Prostate gland (tissue), 2 donors: ENCODE measurements around the gene ORC4. TPM values are rescaled to one million over a fixed set of nuclear protein-coding genes. Genes with fewer than 3 reads are reported as not detected.

Experiments
- DNase-seq: peaks from one replicate; pipeline ENCODE4 v3.0.0-alpha.2; 2019; ENCODE audit warnings: low spot score
- H3K27ac ChIP-seq, 2 donors: fragments of 200-600 bp; sonication (generic); 2 replicates each; pipeline ENCODE4 v1.5.1; 2017 to 2019
- H3K27me3 ChIP-seq: fragments of 200-600 bp; sonication (generic); replicated peaks from 2 replicates; pipeline ENCODE4 v1.5.1; 2019; ENCODE audit not compliant: insufficient read depth
- H3K36me3 ChIP-seq, 2 donors: fragments of 200-600 bp; sonication (generic); 1 replicate in 1 of 2; 2 replicates in 1 of 2; pipeline versions ENCODE4 v1.5.1 to v1.8.1; 2017 to 2019
- H3K4me1 ChIP-seq: fragments of 200-600 bp; sonication (generic); replicated peaks from 2 replicates; pipeline ENCODE4 v1.5.1; 2019
- H3K4me3 ChIP-seq, 2 donors: fragments of 200-600 bp; sonication (generic); 2 replicates each; pipeline ENCODE4 v1.5.1; 2017 to 2019
- H3K9me3 ChIP-seq: fragments of 200-600 bp; sonication (generic); 2 replicates; pipeline ENCODE4 v1.5.1; 2017
- CTCF ChIP-seq, 4 experiments: fragments of 200-600 bp in 2 of 4; fragments of 450-650 bp in 2 of 4; sonication (generic) in 2 of 4; IDR thresholded peaks; 1 replicate in 3 of 4; 2 replicates in 1 of 4; pipeline ENCODE4 v1.5.1; 2016 to 2019; ENCODE audit warnings: antibody characterized with exemption in 4 of 4, mild to moderate bottlenecking in 2 of 4, moderate library complexity in 2 of 4
- POLR2A ChIP-seq: fragments of 450-650 bp; IDR thresholded peaks from one replicate; pipeline ENCODE4 v1.6.1; 2016; ENCODE audit warnings: antibody characterized with exemption, mild to moderate bottlenecking
- POLR2AphosphoS5 ChIP-seq: sonication (generic); formaldehyde crosslinking; IDR thresholded peaks from one replicate; pipeline ENCODE4 v1.6.1; 2017; ENCODE audit warnings: antibody characterized with exemption
- WGBS: methylation state at CpG from one replicate; pipeline ENCODE4 v1.1.5; 2018; 5-methylcytosine and 5-hydroxymethylcytosine counted together
- intact Hi-C: fragments of 100-400 bp; cut with DNase I; formaldehyde crosslinking; loops from one replicate; pipeline ENCODE4 v1.14.2; 2022
- total RNA-seq, 2 donors: library from RNA; depleted of rRNA; stranded (reverse); fragments of >200 nt; gene quantifications; one replicate each; pipeline ENCODE4 v1.1.0, GENCODE V29; 2016

Gene ORC4
- total RNA-seq, 2 donors from 2014 or later, result 62.0 to 88.3 TPM

GRCh38 chr2:147917161-147917560 is 103.4 kb downstream of the ORC4 start:
- Histone ChIP-seq H3K4me1 (no peaks in the 10 kb centered on the region), H3K27me3 (no peaks in the 10 kb centered on the region), H3K27ac (no peak overlapping the region), H3K9me3 (no peaks in the 10 kb centered on the region), H3K4me3 (no peak overlapping the region), H3K36me3 (no peaks in the 10 kb centered on the region)
- no peak for DNase-seq
- WGBS, result 49% methylated on average over 4 of the region's 4 CpGs
- TF ChIP-seq POLR2AphosphoS5 (no peak), CTCF (IDR thresholded peaks at IDR 0.05) (no peak), POLR2A (no peak)
- intact Hi-C loops, result loop anchor here (10.0 kb wide), 3 partner anchors 72 to 1182 kb away; partner anchors contain the start of gene ACVR2A

- intact Hi-C loops, result loop anchor here (10.0 kb wide), 3 partner anchors 72 to 1182 kb away; partner anchors contain the start of gene ACVR2A
- no peak for DNase-seq
- Histone ChIP-seq H3K27me3 (no peaks in the 10 kb centered on the region), H3K27ac (no peak overlapping the region), H3K9me3 (no peaks in the 10 kb centered on the region), H3K36me3 (no peaks in the 10 kb centered on the region), H3K4me3 (no peak overlapping the region), H3K4me1 (no peaks in the 10 kb centered on the region)
- no peak for TF ChIP-seq POLR2A
- no peak for TF ChIP-seq POLR2AphosphoS5
- no peak for TF ChIP-seq CTCF (IDR thresholded peaks at IDR 0.05)
- WGBS, result 87% methylated on average over 4 of the region's 4 CpGs
These were observed 103.8 kb downstream of the ORC4 start for GRCh38 chr2:147916723-147917122.

- no peaks in the 10 kb centered on the region for H3K9me3 ChIP-seq
- no peak overlapping the region for H3K4me3 ChIP-seq
- TF ChIP-seq POLR2A (no peak), POLR2AphosphoS5 (no peak), CTCF (IDR thresholded peaks at IDR 0.05) (no peak)
- H3K27ac ChIP-seq, result no peak overlapping the region
- no peaks in the 10 kb centered on the region for H3K4me1 ChIP-seq
- no peaks in the 10 kb centered on the region for H3K36me3 ChIP-seq
- no peaks in the 10 kb centered on the region for H3K27me3 ChIP-seq
- intact Hi-C loops, result loop anchor here (10.0 kb wide), 3 partner anchors 71 to 1181 kb away; partner anchors contain the start of gene ACVR2A
- no peak for DNase-seq
- WGBS, result 79% methylated on average over 2 of the region's 2 CpGs
These were observed 104.5 kb downstream of the ORC4 start for GRCh38 chr2:147916067-147916466.

- H3K4me3 ChIP-seq, result no peak overlapping the region
- H3K9me3 ChIP-seq, result no peaks in the 10 kb centered on the region
- intact Hi-C loops, result loop anchor here (5.0 to 10.0 kb wide), 4 partner anchors 69 to 1179 kb away; partner anchors contain the start of gene ACVR2A
- H3K27ac ChIP-seq, result no peak overlapping the region
- WGBS, result 43% methylated on average over 3 of the region's 3 CpGs
- DNase-seq, result no peak
- no peaks in the 10 kb centered on the region for H3K27me3 ChIP-seq
- no peak for TF ChIP-seq POLR2AphosphoS5
- no peak for TF ChIP-seq POLR2A
- TF ChIP-seq CTCF (IDR thresholded peaks at IDR 0.05), result no peak
- no peaks in the 10 kb centered on the region for H3K4me1 ChIP-seq
- H3K36me3 ChIP-seq, result no peaks in the 10 kb centered on the region
These were observed 106.6 kb downstream of the ORC4 start for GRCh38 chr2:147913701-147914480.
